OCI-LY1 (cell line): ENCODE results near the gene TMEM239.

ENCODE experiments used
- H2AFZ ChIP-seq: fragments of 200-600 bp; sonication (generic), shearing (Covaris generic); 2 replicates; pipeline ENCODE4 v1.6.0; 2014; ENCODE audit warnings: antibody characterized with exemption, mild to moderate bottlenecking, low read length
- H3F3A ChIP-seq: fragments of 200-600 bp; sonication (generic), shearing (Covaris generic); 2 replicates; pipeline ENCODE4 v1.6.0; 2014; ENCODE audit warnings: mild to moderate bottlenecking, antibody characterized with exemption, low read length, moderate library complexity; ENCODE audit not compliant: insufficient read depth
- H3K27ac ChIP-seq: fragments of 200-600 bp; sonication (generic); 2 replicates; pipeline ENCODE4 v1.5.1; 2014; ENCODE audit warnings: low read length, mixed run types, mild to moderate bottlenecking, low read depth; ENCODE audit not compliant: poor library complexity, severe bottlenecking
- H3K27me3 ChIP-seq: fragments of 200-600 bp; sonication (generic); 2 replicates; pipeline ENCODE4 v1.6.0; 2014; ENCODE audit warnings: antibody characterized with exemption, mild to moderate bottlenecking, low read length, moderate library complexity; ENCODE audit not compliant: insufficient read depth
- H3K36me3 ChIP-seq: fragments of 200-600 bp; sonication (generic); 2 replicates; pipeline ENCODE4 v1.6.1; 2014; ENCODE audit warnings: mild to moderate bottlenecking, antibody characterized with exemption, low read length, moderate library complexity, mixed read lengths; ENCODE audit not compliant: insufficient read depth
- H3K4me1 ChIP-seq: fragments of 200-600 bp; sonication (generic); 2 replicates; pipeline ENCODE4 v1.5.1; 2014; ENCODE audit warnings: mild to moderate bottlenecking, low read length, moderate library complexity; ENCODE audit not compliant: insufficient read depth, severe bottlenecking
- H3K4me2 ChIP-seq: fragments of 200-600 bp; sonication (generic), shearing (Covaris generic); 2 replicates; pipeline ENCODE4 v1.6.1; 2014; ENCODE audit warnings: low read length
- H3K4me3 ChIP-seq: fragments of 200-600 bp; sonication (generic); 2 replicates; pipeline ENCODE4 v1.5.1; 2014; ENCODE audit warnings: low read length, low read depth, mild to moderate bottlenecking, mixed read lengths; ENCODE audit not compliant: poor library complexity, severe bottlenecking
- H3K79me2 ChIP-seq: fragments of 200-600 bp; shearing (Covaris generic); 2 replicates; pipeline ENCODE4 v1.6.1; 2016; ENCODE audit warnings: mixed run types, low read length, mixed read lengths; ENCODE audit not compliant: insufficient read depth
- H3K9ac ChIP-seq: fragments of 200-600 bp; sonication (generic), shearing (Covaris generic); 2 replicates; pipeline ENCODE4 v1.6.1; 2014; ENCODE audit warnings: mild to moderate bottlenecking, low read length, mixed read lengths
- H3K9me2 ChIP-seq: fragments of 200-600 bp; sonication (generic), shearing (Covaris generic); 2 replicates; pipeline ENCODE4 v1.6.1; 2014; ENCODE audit warnings: low read depth, mild to moderate bottlenecking, low read length, mixed read lengths
- H3K9me3 ChIP-seq: fragments of 200-600 bp; shearing (Covaris generic); 2 replicates; pipeline ENCODE4 v1.6.1; 2014; ENCODE audit warnings: low read length, mixed read lengths
- H4K20me1 ChIP-seq: fragments of 200-600 bp; sonication (generic), shearing (Covaris generic); 2 replicates; pipeline ENCODE4 v1.6.0; 2016; ENCODE audit warnings: mild to moderate bottlenecking, low read length; ENCODE audit not compliant: insufficient read depth
- EZH2 ChIP-seq: fragments of 200-600 bp; sonication (generic), shearing (Covaris generic); IDR thresholded peaks from 2 replicates; pipeline ENCODE4 v1.8.0; 2017; ENCODE audit warnings: borderline replicate concordance, mixed run types, mild to moderate bottlenecking, antibody characterized with exemption, low read length, moderate library complexity, mixed read lengths
- TF ChIP-seq, protein P1 (sequence below): fragments of 200-600 bp; sonication (generic), shearing (Covaris generic); IDR thresholded peaks from 2 replicates; pipeline ENCODE4 v1.5.1; 2017; ENCODE audit warnings: mild to moderate bottlenecking, antibody characterized with exemption, low read length, moderate library complexity, mixed read lengths

The TMEM239 gene

DNA sequence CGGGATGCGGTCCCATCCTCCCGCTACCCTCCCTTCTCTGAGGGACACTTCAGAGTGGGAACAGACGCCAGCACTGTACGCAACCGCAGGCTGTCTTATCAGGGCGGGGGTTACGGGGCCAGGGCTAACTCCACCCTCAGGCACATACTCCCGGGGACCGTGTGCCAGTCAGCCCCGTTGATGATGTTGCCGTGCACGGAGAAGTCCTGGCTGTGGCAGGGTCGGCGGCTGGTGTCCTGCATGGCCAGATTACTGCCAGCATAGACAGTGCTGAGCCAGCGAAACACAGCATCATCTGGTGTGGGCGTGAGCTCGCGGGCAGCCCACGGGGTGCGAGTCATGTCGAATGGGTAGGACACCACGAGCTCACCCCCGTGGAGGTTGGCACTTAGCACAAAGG, 20.7 kb upstream of the TMEM239 start:
- H3F3A ChIP-seq = no peaks in the 10 kb centered on the region
- H3K9ac ChIP-seq = no peak overlapping the region
- no peak overlapping the region for H3K4me2 ChIP-seq
- H3K4me3 ChIP-seq = no peak overlapping the region
- no peaks in the 10 kb centered on the region for H3K4me1 ChIP-seq
- no peaks in the 10 kb centered on the region for H3K9me3 ChIP-seq
- H3K27ac ChIP-seq = no peak overlapping the region
- H3K9me2 ChIP-seq = no peaks in the 10 kb centered on the region
- H3K79me2 ChIP-seq = no peaks in the 10 kb centered on the region
- H4K20me1 ChIP-seq = no peaks in the 10 kb centered on the region
- no peak for TF ChIP-seq EZH2
- TF ChIP-seq, protein P1, sequence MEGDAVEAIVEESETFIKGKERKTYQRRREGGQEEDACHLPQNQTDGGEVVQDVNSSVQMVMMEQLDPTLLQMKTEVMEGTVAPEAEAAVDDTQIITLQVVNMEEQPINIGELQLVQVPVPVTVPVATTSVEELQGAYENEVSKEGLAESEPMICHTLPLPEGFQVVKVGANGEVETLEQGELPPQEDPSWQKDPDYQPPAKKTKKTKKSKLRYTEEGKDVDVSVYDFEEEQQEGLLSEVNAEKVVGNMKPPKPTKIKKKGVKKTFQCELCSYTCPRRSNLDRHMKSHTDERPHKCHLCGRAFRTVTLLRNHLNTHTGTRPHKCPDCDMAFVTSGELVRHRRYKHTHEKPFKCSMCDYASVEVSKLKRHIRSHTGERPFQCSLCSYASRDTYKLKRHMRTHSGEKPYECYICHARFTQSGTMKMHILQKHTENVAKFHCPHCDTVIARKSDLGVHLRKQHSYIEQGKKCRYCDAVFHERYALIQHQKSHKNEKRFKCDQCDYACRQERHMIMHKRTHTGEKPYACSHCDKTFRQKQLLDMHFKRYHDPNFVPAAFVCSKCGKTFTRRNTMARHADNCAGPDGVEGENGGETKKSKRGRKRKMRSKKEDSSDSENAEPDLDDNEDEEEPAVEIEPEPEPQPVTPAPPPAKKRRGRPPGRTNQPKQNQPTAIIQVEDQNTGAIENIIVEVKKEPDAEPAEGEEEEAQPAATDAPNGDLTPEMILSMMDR = no peak
- peaks cover 9% of the 10 kb centered on the region; the same call in 1 of the 2 replicates for H3K27me3 ChIP-seq
- H3K36me3 ChIP-seq = no peaks in the 10 kb centered on the region
- no peak overlapping the region for H2AFZ ChIP-seq

DNA sequence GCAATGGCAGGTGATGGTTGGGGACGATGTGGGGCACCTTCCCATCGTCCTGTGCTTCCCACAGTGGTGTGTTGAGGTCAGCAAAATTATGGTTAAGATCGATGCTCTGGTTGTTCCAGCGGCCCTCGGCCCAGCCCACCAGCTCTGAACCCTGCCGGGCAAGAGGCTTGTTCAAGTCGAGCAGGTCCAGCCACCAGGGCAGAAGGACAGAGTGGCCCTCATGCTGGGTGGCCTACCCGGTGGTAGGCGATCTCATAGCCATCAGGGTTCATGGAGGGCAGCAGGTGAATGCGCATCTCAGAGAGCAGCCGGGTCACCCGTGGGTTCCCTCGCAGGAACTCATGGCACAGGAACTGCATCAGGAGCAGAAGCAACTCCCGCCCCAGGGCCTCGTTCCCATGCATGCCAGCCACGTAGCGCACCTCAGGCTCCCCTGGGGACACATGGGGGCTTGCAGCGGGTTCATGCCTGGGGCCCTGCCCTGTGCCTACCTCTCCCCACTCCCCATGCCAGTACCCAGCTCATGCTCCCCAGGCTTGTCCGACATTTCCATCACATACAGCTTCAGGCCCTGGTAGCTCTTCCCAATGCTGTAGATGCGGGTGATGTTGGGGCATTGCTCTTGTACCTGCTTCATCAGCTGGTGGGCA, 20.0 kb upstream of the TMEM239 start:
- no peak overlapping the region for H3K4me3 ChIP-seq
- peaks cover 9% of the 10 kb centered on the region; the same call in 1 of the 2 replicates for H3K27me3 ChIP-seq
- H3K79me2 ChIP-seq = no peaks in the 10 kb centered on the region
- no peaks in the 10 kb centered on the region for H3K4me1 ChIP-seq
- no peak overlapping the region for H3K9ac ChIP-seq
- H3F3A ChIP-seq = no peaks in the 10 kb centered on the region
- no peaks in the 10 kb centered on the region for H3K9me3 ChIP-seq
- H2AFZ ChIP-seq = no peak overlapping the region
- H3K4me2 ChIP-seq = no peak overlapping the region
- H3K9me2 ChIP-seq = no peaks in the 10 kb centered on the region
- TF ChIP-seq, protein P1 = no peak
- no peak for TF ChIP-seq EZH2
- H3K27ac ChIP-seq = no peak overlapping the region
- no peaks in the 10 kb centered on the region for H4K20me1 ChIP-seq
- H3K36me3 ChIP-seq = no peaks in the 10 kb centered on the region

DNA sequence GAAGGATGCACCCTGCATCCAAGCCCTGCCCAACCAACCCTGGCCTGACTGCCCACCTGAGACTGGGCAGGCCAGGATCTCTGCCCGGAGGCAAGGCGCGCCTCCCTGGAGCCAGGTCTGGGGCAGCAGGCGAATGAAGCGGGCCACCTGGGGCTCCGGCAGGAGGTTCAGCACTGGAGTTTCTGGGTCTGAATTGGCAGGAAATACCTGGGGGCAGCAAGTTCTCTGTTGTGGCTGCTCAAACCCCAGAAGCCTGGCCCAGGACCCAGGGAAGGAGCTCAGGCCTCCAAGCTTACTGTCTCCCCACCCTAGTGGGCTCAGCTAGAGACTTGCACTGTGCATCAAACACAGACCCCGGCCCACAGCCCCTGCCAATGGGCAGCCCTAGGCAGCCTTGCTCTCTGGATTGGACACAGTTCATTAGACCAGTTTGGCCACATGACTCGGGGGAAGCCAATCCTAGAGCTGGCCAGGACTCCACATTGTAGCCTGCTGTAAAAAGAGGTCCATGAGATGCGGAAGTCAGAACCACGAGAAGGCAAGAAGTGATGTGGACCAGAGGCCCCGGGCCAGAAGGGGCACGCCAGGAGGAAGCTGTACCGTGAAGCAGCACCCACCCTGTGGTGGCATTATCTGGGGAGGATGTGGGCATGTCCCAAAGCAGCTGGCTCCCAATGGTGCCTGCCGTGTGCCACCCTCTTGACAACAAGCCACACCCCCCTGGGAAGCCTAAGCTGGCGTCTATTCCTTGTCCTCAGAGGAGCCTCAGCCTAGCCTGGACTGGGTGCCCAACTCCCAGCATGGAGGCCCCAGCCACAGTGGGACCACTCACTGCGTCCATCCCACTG, 18.8 kb upstream of the TMEM239 start:
- Histone ChIP-seq H3K27ac (no peak overlapping the region), H3K4me1 (no peaks in the 10 kb centered on the region), H3K4me2 (no peak overlapping the region), H4K20me1 (no peaks in the 10 kb centered on the region), H3K4me3 (no peak overlapping the region), H3K27me3 (peaks cover 9% of the 10 kb centered on the region; the same call in 1 of the 2 replicates), H3K36me3 (no peaks in the 10 kb centered on the region), H3F3A (no peaks in the 10 kb centered on the region), H3K79me2 (no peaks in the 10 kb centered on the region), H3K9me3 (no peaks in the 10 kb centered on the region), H3K9me2 (no peaks in the 10 kb centered on the region), H2AFZ (no peak overlapping the region), H3K9ac (no peak overlapping the region)
- TF ChIP-seq EZH2 = no peak
- TF ChIP-seq, protein P1 = no peak
